ENCODE data around the gene H2BK1.
A peak's percentile ranks its signal among the peaks of the same experiment; 100 is the strongest.

GRCh38 chr7:151168003-151168786 lies 42.1 kb downstream of the H2BK1 start:
- no peak for TF ChIP-seq CTCF (conservative IDR thresholded peaks at IDR 0.05)
- peak; percentile 13; the same call in 1 of the 2 replicates for TF ChIP-seq EZH2 (IDR thresholded peaks at IDR 0.05; ENCODE audit: low read depth)
